ENCODE data around the gene RASA3.

DNA sequence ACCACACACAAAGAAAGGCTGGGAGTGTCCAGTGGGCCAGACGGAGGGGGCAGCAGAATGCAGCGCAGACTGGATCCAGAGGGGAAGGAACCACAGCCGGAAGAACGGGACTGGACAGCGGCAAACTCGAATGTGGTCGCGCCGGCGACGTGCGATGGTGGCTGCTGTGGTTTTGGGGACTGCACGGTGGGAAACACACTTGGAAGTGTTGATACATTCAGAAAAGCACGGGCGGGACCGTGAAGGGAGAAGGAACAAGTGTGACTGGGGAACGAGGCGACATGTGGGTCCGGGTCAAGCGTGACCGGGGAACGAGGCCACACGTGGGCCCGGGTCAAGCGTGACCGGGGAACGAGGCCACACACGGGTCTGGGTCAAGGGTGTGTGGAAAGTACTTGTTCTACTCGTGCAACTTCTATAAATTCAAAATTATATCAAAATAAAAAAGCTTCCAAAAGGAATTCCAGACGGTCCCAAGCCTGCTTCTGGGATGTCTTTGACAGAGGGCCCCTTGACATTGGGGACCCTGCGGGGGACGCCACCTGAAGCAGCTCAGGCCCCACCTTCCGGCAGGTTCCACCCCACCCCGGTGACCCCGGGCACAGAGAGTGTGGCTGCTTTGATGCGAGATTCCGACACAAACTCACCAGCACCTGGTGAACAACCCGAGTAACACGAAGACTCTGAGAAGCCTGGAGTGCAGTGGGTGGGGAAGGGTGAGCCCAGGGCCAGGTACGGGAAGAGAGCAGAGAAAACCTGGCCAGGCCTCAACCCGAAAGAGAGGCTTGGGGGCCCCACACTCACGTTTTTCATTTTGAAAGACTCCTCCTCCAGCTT, 133.4 kb downstream of the RASA3 start:
- no peak for TF ChIP-seq EZH2 (IDR thresholded peaks at IDR 0.05)
- TF ChIP-seq, protein P1, sequence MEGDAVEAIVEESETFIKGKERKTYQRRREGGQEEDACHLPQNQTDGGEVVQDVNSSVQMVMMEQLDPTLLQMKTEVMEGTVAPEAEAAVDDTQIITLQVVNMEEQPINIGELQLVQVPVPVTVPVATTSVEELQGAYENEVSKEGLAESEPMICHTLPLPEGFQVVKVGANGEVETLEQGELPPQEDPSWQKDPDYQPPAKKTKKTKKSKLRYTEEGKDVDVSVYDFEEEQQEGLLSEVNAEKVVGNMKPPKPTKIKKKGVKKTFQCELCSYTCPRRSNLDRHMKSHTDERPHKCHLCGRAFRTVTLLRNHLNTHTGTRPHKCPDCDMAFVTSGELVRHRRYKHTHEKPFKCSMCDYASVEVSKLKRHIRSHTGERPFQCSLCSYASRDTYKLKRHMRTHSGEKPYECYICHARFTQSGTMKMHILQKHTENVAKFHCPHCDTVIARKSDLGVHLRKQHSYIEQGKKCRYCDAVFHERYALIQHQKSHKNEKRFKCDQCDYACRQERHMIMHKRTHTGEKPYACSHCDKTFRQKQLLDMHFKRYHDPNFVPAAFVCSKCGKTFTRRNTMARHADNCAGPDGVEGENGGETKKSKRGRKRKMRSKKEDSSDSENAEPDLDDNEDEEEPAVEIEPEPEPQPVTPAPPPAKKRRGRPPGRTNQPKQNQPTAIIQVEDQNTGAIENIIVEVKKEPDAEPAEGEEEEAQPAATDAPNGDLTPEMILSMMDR (IDR thresholded peaks at IDR 0.05), result no peak

Measured in neural progenitor cell (in vitro differentiated cells).